ENCODE results near the gene DDX19B.

The DDX19B gene

DNA sequence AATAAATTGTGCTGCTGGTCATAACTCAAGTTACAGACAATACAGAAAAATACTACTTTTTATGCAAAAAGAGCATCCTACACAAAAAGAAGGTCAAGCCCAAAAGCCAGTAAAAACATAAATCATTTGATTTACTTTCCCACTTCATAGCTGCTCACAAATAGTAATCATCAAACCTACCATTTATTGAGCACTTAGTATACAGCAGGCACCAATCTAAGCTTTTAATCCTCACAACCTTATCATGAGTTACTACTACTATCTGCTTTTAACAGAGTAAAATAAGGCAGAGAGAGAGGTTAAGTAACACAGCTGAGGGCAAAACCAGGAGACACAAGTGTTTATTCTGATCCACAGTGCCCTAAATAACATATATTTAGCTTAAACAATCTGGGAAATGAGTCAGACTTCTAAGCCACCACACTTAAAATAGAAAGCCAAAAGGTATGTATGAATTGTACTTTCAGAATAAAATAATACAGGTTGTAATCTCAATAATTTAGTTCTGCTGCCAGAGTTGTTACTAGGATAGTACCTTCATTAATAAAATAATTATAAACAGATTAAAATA is 8.0 kb upstream of the DDX19B start:
- no peak for TF ChIP-seq SIN3A (IDR thresholded peaks at IDR 0.05; ENCODE audit: borderline replicate concordance, insufficient read depth, low read length)
- TF ChIP-seq POLR2AphosphoS5 (IDR thresholded peaks at IDR 0.05; ENCODE audit: low read depth, low read length), result no peak
- TF ChIP-seq FOXP2 (optimal IDR thresholded peaks at IDR 0.05; ENCODE audit: borderline replicate concordance, extremely low read depth, extremely low read length, insufficient read depth), result no peak
- no peak for TF ChIP-seq TAF1 (IDR thresholded peaks at IDR 0.05; ENCODE audit: borderline replicate concordance, insufficient read depth, low read length)
- TF ChIP-seq, protein P1, sequence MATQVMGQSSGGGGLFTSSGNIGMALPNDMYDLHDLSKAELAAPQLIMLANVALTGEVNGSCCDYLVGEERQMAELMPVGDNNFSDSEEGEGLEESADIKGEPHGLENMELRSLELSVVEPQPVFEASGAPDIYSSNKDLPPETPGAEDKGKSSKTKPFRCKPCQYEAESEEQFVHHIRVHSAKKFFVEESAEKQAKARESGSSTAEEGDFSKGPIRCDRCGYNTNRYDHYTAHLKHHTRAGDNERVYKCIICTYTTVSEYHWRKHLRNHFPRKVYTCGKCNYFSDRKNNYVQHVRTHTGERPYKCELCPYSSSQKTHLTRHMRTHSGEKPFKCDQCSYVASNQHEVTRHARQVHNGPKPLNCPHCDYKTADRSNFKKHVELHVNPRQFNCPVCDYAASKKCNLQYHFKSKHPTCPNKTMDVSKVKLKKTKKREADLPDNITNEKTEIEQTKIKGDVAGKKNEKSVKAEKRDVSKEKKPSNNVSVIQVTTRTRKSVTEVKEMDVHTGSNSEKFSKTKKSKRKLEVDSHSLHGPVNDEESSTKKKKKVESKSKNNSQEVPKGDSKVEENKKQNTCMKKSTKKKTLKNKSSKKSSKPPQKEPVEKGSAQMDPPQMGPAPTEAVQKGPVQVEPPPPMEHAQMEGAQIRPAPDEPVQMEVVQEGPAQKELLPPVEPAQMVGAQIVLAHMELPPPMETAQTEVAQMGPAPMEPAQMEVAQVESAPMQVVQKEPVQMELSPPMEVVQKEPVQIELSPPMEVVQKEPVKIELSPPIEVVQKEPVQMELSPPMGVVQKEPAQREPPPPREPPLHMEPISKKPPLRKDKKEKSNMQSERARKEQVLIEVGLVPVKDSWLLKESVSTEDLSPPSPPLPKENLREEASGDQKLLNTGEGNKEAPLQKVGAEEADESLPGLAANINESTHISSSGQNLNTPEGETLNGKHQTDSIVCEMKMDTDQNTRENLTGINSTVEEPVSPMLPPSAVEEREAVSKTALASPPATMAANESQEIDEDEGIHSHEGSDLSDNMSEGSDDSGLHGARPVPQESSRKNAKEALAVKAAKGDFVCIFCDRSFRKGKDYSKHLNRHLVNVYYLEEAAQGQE (IDR thresholded peaks at IDR 0.05; ENCODE audit: insufficient read depth in 1 of 2, low read depth in 2 of 2, low read length in 2 of 2), result no peak

DNA sequence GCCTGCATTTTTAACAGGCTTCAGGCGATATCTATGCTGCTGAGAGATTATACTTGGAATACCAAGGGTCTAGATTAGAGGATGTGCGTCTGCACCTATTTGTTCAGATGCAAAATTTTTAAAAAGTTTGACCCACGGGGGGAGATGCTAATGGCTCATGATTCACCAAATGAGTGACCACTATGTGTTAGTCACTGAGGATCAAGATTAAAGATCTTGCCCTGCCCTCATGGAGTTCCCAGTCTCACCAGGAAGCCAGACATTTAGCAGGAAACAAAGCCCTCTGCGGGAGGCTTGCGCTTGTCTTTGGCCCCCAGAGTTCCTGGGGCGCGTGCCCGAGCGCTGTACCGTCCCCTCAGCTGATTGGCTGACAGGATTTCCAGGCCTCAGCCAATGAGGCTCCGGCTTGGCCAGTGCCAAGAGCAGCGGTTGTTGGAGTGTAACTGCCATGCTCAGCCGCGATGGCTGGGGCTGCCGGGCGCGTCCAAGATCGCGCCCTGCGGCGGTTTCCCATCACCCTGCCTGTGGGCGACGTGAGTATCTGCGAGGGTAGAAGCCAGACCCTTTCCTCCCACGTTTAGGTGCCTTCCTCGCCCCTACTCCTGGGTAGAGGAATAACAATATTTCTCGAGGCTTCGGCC is 4.5 kb upstream of the DDX19B start:
- TF ChIP-seq TAF1 (IDR thresholded peaks at IDR 0.05; ENCODE audit: borderline replicate concordance, insufficient read depth, low read length) (no peak), FOXP2 (optimal IDR thresholded peaks at IDR 0.05; ENCODE audit: borderline replicate concordance, extremely low read depth, extremely low read length, insufficient read depth) (no peak), POLR2AphosphoS5 (IDR thresholded peaks at IDR 0.05; ENCODE audit: low read depth, low read length) (no peak), SIN3A (IDR thresholded peaks at IDR 0.05; ENCODE audit: borderline replicate concordance, insufficient read depth, low read length) (no peak)
- TF ChIP-seq, protein P1 (IDR thresholded peaks at IDR 0.05; ENCODE audit: insufficient read depth in 1 of 2, low read depth in 2 of 2, low read length in 2 of 2), result no peak

DNA sequence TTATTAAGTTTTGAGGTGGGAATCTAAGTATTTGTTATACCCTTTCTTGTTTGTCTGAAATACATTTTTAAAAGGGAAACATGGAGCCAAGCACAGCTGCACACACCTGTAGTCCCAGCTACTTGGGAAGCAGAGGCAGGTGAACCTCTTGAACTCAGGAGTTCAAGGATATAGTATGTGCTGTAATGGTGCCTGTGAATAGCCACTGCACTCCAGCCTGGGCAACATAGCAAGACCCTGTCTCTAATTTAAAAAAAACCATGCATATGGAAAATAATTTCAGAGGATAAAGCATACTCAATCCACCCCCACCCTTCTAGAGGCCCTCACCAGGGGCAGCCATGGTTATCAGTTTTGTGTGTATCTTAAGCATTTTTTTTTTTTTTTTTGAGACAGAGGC is 3.4 kb upstream of the DDX19B start:
- TF ChIP-seq SIN3A (IDR thresholded peaks at IDR 0.05; ENCODE audit: borderline replicate concordance, insufficient read depth, low read length) (no peak), POLR2AphosphoS5 (IDR thresholded peaks at IDR 0.05; ENCODE audit: low read depth, low read length) (no peak), FOXP2 (optimal IDR thresholded peaks at IDR 0.05; ENCODE audit: borderline replicate concordance, extremely low read depth, extremely low read length, insufficient read depth) (no peak), TAF1 (IDR thresholded peaks at IDR 0.05; ENCODE audit: borderline replicate concordance, insufficient read depth, low read length) (no peak)
- TF ChIP-seq, protein P1 (IDR thresholded peaks at IDR 0.05; ENCODE audit: insufficient read depth in 1 of 2, low read depth in 2 of 2, low read length in 2 of 2), result no peak

DNA sequence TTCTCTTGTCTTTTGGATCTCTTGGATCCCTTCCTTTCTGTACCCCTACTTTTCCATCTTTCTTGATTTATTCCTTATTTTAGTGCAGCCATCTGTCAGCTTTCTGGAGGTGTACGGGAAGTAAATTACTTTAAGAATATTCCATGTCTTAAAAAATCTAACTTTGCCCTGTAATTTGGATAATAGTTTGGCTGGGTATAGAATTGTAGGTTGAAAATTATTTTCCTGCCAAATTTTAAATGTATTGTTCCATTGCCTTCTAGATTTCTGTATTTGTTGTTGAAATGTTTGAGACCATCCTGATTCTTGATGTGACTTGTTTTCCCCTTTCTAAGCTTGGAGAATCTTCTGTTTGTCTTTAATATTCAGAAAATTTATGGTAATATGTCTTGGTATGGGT is 2.1 kb downstream of the DDX19B start:
- no peak for TF ChIP-seq TAF1 (IDR thresholded peaks at IDR 0.05; ENCODE audit: borderline replicate concordance, insufficient read depth, low read length)
- TF ChIP-seq, protein P1 (IDR thresholded peaks at IDR 0.05; ENCODE audit: insufficient read depth in 1 of 2, low read depth in 2 of 2, low read length in 2 of 2), result no peak
- no peak for TF ChIP-seq SIN3A (IDR thresholded peaks at IDR 0.05; ENCODE audit: borderline replicate concordance, insufficient read depth, low read length)
- no peak for TF ChIP-seq POLR2AphosphoS5 (IDR thresholded peaks at IDR 0.05; ENCODE audit: low read depth, low read length)
- TF ChIP-seq FOXP2 (optimal IDR thresholded peaks at IDR 0.05; ENCODE audit: borderline replicate concordance, extremely low read depth, extremely low read length, insufficient read depth), result no peak
